Measurements from ENCODE around the gene RHCG. TPM values are rescaled to one million over a fixed set of nuclear protein-coding genes. Genes with fewer than 3 reads are reported as not detected.
A peak's percentile ranks its signal among the peaks of the same experiment; 100 is the strongest.

RHCG gene
- total RNA-seq, 2 donors from 2014 or later, result 0.48 to 0.67 TPM

GRCh38 chr15:89497231-89497630, 848 bp upstream of the RHCG start:
- Histone ChIP-seq H3K9me3 (no peaks in the 10 kb centered on the region), H3K4me1 (peaks cover 3% of the 10 kb centered on the region), H3K27ac (no peak overlapping the region), H3K27me3 (peaks cover 11% of the 10 kb centered on the region), H3K9ac (ENCODE audit: low read depth in 2 of 2, low read length in 2 of 2) (no peak overlapping the region), H3K36me3 (no peaks in the 10 kb centered on the region), H3K4me3 (no peak overlapping the region)
- no peak for DNase-seq
- intact Hi-C loops (cut with DNase I), result loop anchor here (5.0 kb wide), 1 partner anchor 60 kb away; no protein-coding TSS in a partner anchor
- no peak for TF ChIP-seq CTCF (IDR thresholded peaks at IDR 0.05)

- peaks cover 3% of the 10 kb centered on the region for H3K4me1 ChIP-seq
- no peak overlapping the region for H3K27ac ChIP-seq
- no peak for TF ChIP-seq CTCF (IDR thresholded peaks at IDR 0.05)
- no peaks in the 10 kb centered on the region for H3K9me3 ChIP-seq
- DNase-seq, result no peak
- H3K4me3 ChIP-seq, result no peak overlapping the region
- intact Hi-C loops (cut with DNase I), result loop anchor here (5.0 kb wide), 1 partner anchor 62 kb away; no protein-coding TSS in a partner anchor
- H3K9ac ChIP-seq (ENCODE audit: low read depth in 2 of 2, low read length in 2 of 2), result no peak overlapping the region
- H3K36me3 ChIP-seq, result no peaks in the 10 kb centered on the region
- H3K27me3 ChIP-seq, result peaks cover 11% of the 10 kb centered on the region
These were observed 691 bp downstream of the RHCG start for GRCh38 chr15:89495638-89496145.

GRCh38 chr15:89494941-89495637, 1.3 kb downstream of the RHCG start:
- Histone ChIP-seq H3K36me3 (no peaks in the 10 kb centered on the region), H3K4me3 (no peak overlapping the region), H3K4me1 (peaks cover 3% of the 10 kb centered on the region), H3K9ac (ENCODE audit: low read depth in 2 of 2, low read length in 2 of 2) (no peak overlapping the region), H3K27me3 (peaks cover 11% of the 10 kb centered on the region), H3K27ac (no peak overlapping the region), H3K9me3 (no peaks in the 10 kb centered on the region)
- DNase-seq, result peak; percentile 44
- TF ChIP-seq CTCF (IDR thresholded peaks at IDR 0.05), result peak; percentile 47
- intact Hi-C loops (cut with DNase I), result loop anchor here (5.0 kb wide), 1 partner anchor 62 kb away; no protein-coding TSS in a partner anchor

- no peak for TF ChIP-seq CTCF (IDR thresholded peaks at IDR 0.05)
- Histone ChIP-seq H3K9ac (ENCODE audit: low read depth in 2 of 2, low read length in 2 of 2) (no peak overlapping the region), H3K27me3 (peaks cover 11% of the 10 kb centered on the region), H3K9me3 (no peaks in the 10 kb centered on the region), H3K4me1 (peaks cover 3% of the 10 kb centered on the region), H3K4me3 (no peak overlapping the region), H3K27ac (no peak overlapping the region), H3K36me3 (no peaks in the 10 kb centered on the region)
- DNase-seq, result no peak
- intact Hi-C loops (cut with DNase I), result no loop called here
These were observed 2.4 kb downstream of the RHCG start for GRCh38 chr15:89494031-89494430.

- TF ChIP-seq CTCF (IDR thresholded peaks at IDR 0.05), result no peak
- no peak overlapping the region for H3K9ac ChIP-seq (ENCODE audit: low read depth in 2 of 2, low read length in 2 of 2)
- DNase-seq, result no peak
- no peak overlapping the region for H3K4me3 ChIP-seq
- peaks cover 11% of the 10 kb centered on the region for H3K27me3 ChIP-seq
- peaks cover 3% of the 10 kb centered on the region for H3K4me1 ChIP-seq
- no peaks in the 10 kb centered on the region for H3K9me3 ChIP-seq
- no peak overlapping the region for H3K27ac ChIP-seq
- no peaks in the 10 kb centered on the region for H3K36me3 ChIP-seq
- intact Hi-C loops (cut with DNase I), result no loop called here
These were observed 3.3 kb downstream of the RHCG start for GRCh38 chr15:89492934-89493631.
